Measurements from ENCODE around the gene FBRSL1.
"Not testable (repeated sequence)": the region's sequence is repeated elsewhere in the genome, so short reads cannot be mapped to it uniquely, and the experiment has no call there.

The FBRSL1 gene

DNA sequence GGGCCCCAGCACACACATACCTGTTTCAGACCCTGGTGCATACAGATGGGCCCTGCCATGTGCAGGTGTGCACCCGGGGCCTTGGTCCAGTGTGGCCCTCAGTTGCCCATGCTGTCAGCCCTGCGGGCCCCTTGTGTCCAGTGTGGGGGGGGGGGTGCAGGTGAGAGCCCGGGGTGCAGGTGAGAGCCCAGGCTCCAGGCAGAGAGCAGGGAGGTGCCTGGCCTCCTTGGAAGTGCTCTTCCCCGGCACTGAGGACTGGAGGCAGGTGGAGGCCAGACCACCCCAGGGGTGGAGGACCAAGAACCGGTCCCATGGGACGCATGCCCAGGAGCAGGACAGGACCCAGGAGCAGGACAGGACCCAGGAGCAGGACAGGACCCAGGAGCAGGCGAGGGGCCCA is 40.9 kb downstream of the FBRSL1 start:
- no peak for ATAC-seq
- TF ChIP-seq, protein P1, sequence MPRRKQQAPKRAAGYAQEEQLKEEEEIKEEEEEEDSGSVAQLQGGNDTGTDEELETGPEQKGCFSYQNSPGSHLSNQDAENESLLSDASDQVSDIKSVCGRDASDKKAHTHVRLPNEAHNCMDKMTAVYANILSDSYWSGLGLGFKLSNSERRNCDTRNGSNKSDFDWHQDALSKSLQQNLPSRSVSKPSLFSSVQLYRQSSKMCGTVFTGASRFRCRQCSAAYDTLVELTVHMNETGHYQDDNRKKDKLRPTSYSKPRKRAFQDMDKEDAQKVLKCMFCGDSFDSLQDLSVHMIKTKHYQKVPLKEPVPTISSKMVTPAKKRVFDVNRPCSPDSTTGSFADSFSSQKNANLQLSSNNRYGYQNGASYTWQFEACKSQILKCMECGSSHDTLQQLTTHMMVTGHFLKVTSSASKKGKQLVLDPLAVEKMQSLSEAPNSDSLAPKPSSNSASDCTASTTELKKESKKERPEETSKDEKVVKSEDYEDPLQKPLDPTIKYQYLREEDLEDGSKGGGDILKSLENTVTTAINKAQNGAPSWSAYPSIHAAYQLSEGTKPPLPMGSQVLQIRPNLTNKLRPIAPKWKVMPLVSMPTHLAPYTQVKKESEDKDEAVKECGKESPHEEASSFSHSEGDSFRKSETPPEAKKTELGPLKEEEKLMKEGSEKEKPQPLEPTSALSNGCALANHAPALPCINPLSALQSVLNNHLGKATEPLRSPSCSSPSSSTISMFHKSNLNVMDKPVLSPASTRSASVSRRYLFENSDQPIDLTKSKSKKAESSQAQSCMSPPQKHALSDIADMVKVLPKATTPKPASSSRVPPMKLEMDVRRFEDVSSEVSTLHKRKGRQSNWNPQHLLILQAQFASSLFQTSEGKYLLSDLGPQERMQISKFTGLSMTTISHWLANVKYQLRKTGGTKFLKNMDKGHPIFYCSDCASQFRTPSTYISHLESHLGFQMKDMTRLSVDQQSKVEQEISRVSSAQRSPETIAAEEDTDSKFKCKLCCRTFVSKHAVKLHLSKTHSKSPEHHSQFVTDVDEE (CRISPR knock-in tag; IDR thresholded peaks at IDR 0.05), result no peak
- no peak for TF ChIP-seq GLIS3 (CRISPR knock-in tag; IDR thresholded peaks at IDR 0.05)
- no peak for TF ChIP-seq ZNF565 (CRISPR knock-in tag; conservative IDR thresholded peaks at IDR 0.05; ENCODE audit: low read depth)
- no peak for TF ChIP-seq CSDC2 (CRISPR knock-in tag; IDR thresholded peaks at IDR 0.05)
- TF ChIP-seq BACH2 (CRISPR knock-in tag; IDR thresholded peaks at IDR 0.05; ENCODE audit: borderline replicate concordance), result no peak
- no peak for TF ChIP-seq SNAI2 (CRISPR knock-in tag; IDR thresholded peaks at IDR 0.05)
- TF ChIP-seq ZNF70 (CRISPR knock-in tag; IDR thresholded peaks at IDR 0.05), result no peak
- TF ChIP-seq ARNTL (CRISPR knock-in tag; IDR thresholded peaks at IDR 0.05; ENCODE audit: borderline replicate concordance, low read depth), result no peak
- TF ChIP-seq, protein P2, sequence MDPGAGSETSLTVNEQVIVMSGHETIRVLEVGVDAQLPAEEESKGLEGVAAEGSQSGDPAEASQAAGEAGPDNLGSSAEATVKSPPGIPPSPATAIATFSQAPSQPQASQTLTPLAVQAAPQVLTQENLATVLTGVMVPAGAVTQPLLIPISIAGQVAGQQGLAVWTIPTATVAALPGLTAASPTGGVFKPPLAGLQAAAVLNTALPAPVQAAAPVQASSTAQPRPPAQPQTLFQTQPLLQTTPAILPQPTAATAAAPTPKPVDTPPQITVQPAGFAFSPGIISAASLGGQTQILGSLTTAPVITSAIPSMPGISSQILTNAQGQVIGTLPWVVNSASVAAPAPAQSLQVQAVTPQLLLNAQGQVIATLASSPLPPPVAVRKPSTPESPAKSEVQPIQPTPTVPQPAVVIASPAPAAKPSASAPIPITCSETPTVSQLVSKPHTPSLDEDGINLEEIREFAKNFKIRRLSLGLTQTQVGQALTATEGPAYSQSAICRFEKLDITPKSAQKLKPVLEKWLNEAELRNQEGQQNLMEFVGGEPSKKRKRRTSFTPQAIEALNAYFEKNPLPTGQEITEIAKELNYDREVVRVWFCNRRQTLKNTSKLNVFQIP (CRISPR knock-in tag; IDR thresholded peaks at IDR 0.05; ENCODE audit: borderline replicate concordance, low read depth), result no peak
- no peak for TF ChIP-seq ZFP3 (CRISPR knock-in tag; IDR thresholded peaks at IDR 0.05)
- TF ChIP-seq RARB (CRISPR knock-in tag; IDR thresholded peaks at IDR 0.05), result no peak
- TF ChIP-seq ZNF8 (CRISPR knock-in tag; IDR thresholded peaks at IDR 0.05), result no peak
- TF ChIP-seq, protein P3, sequence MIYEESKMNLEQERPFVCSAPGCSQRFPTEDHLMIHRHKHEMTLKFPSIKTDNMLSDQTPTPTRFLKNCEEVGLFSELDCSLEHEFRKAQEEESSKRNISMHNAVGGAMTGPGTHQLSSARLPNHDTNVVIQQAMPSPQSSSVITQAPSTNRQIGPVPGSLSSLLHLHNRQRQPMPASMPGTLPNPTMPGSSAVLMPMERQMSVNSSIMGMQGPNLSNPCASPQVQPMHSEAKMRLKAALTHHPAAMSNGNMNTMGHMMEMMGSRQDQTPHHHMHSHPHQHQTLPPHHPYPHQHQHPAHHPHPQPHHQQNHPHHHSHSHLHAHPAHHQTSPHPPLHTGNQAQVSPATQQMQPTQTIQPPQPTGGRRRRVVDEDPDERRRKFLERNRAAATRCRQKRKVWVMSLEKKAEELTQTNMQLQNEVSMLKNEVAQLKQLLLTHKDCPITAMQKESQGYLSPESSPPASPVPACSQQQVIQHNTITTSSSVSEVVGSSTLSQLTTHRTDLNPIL (CRISPR knock-in tag; IDR thresholded peaks at IDR 0.05; ENCODE audit: low read depth), result no peak
- TF ChIP-seq ZFP30 (CRISPR knock-in tag; IDR thresholded peaks at IDR 0.05), result no peak

DNA sequence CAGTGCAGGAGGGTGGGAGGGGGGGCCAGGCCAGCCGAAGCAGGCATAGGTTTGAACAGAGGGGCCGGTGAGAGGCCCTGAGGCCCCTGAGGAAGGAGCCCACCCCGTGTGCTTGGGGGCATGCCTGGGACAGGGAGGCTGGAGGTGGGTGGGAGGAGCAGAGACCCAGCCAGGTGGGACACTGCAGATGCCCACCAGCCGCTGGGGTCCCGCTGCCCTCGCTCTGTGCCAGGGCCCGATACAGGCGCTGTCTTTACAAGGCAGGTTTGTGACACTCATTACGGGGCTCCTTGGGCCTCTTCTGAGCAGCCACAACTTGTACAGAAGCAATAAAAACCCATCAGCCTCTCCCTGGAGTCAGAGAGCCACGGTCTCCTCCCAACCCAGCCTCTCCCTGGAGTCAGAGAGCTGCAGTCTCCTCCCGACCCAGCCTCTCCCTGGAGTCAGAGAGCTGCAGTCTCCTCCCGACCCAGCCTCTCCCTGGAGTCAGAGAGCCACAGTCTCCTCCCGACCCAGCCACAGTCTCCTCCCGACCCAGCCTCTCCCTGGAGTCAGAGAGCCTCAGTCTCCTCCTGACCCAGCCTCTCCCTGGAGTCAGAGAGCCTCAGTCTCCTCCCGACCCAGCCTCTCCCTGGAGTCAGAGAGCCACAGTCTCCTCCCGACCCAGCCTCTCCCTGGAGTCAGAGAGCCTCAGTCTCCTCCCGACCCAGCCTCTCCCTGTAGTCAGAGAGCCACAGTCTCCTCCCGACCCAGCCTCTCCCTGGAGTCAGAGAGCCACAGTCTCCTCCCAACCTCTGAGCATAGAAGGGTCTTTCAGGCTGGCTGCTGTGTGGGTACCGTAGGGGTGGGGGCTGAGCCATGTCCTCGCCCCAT is 43.0 kb downstream of the FBRSL1 start:
- ATAC-seq, result not testable (repeated sequence)

DNA sequence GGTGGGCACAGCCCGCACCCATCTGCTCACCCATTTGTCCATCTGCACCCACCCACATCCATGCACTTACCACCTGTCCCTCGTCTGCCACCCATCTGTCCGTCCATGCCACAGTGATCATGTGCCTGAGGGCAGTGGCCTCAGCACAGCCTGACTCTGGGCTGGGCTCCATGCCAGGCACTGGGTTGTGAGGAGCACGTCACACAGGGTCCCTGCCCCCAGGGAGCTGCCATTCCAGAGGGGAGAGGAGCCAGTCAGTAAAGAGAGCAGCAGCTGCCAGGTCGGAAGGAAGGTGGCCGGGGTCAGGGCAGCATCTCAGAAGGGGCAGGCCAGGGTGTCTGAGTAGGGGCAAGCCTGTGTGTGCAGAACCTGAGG is 43.6 kb downstream of the FBRSL1 start:
- TF ChIP-seq CSDC2 (CRISPR knock-in tag; IDR thresholded peaks at IDR 0.05), result no peak
- TF ChIP-seq ZNF565 (CRISPR knock-in tag; conservative IDR thresholded peaks at IDR 0.05; ENCODE audit: low read depth), result no peak
- TF ChIP-seq ISL1 (CRISPR knock-in tag; IDR thresholded peaks at IDR 0.05), result no peak

DNA sequence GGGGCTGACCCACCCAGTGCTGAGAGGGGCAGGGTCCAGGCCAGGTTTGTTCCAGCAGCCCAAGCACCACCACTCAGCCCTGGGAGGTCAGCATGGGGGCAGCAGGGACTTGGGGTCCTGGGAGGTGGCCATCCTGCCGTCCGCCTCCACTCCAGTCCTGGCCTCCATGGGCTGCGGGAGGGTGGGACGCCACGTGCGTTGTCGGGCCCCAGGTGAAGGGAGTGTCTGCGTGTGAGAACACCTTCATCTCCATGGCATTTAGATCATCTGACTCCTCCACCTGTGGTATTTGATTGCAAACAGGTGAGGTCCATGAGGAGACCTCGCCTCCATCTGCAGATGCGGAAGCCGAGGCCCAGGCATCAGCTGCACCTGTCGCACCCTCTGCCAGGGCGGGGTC is 44.1 kb downstream of the FBRSL1 start:
- TF ChIP-seq RARB (CRISPR knock-in tag; IDR thresholded peaks at IDR 0.05) (no peak), ISL1 (CRISPR knock-in tag; IDR thresholded peaks at IDR 0.05) (no peak), GLIS3 (CRISPR knock-in tag; IDR thresholded peaks at IDR 0.05) (no peak)
- no peak for ATAC-seq

More for the DNA sequence above, 43.6 kb downstream of the FBRSL1 start:
- no peak for ATAC-seq

DNA sequence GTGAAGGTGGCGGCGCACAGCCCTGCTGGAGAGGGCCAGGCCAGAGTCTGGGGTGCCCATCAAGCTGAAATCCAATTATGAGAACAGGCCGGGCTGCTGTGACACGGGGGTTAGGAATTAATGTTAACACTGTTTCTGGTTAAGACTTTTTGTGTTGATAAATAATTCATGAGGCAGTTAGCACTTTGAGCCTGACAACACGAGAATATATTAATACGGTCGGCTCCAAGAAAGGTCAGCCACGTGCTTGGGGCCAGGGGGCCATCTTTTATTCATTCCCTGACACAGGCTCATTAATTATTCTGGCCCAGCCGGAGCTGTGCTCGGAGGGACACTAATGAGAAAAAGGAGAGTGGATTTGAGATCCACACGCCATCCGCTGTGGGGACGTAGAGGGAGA is 45.1 kb downstream of the FBRSL1 start:
- ATAC-seq, result no peak
- TF ChIP-seq, protein P3 (CRISPR knock-in tag; IDR thresholded peaks at IDR 0.05; ENCODE audit: low read depth), result no peak
- TF ChIP-seq PPARA (CRISPR knock-in tag; IDR thresholded peaks at IDR 0.05; ENCODE audit: borderline replicate concordance), result no peak
- TF ChIP-seq RARB (CRISPR knock-in tag; IDR thresholded peaks at IDR 0.05), result no peak
- TF ChIP-seq SNAI2 (CRISPR knock-in tag; IDR thresholded peaks at IDR 0.05), result no peak
- no peak for TF ChIP-seq BACH2 (CRISPR knock-in tag; IDR thresholded peaks at IDR 0.05; ENCODE audit: borderline replicate concordance)
- no peak for TF ChIP-seq ZNF565 (CRISPR knock-in tag; conservative IDR thresholded peaks at IDR 0.05; ENCODE audit: low read depth)
- TF ChIP-seq TCF4 (CRISPR knock-in tag; IDR thresholded peaks at IDR 0.05; ENCODE audit: borderline replicate concordance), result no peak
- no peak for TF ChIP-seq ISL1 (CRISPR knock-in tag; IDR thresholded peaks at IDR 0.05)
- no peak for TF ChIP-seq ESRRG (CRISPR knock-in tag; IDR thresholded peaks at IDR 0.05)
- TF ChIP-seq, protein P1 (CRISPR knock-in tag; IDR thresholded peaks at IDR 0.05), result no peak
- TF ChIP-seq CSDC2 (CRISPR knock-in tag; IDR thresholded peaks at IDR 0.05), result no peak
- TF ChIP-seq ARNTL (CRISPR knock-in tag; IDR thresholded peaks at IDR 0.05; ENCODE audit: borderline replicate concordance, low read depth), result no peak
- TF ChIP-seq, protein P2 (CRISPR knock-in tag; IDR thresholded peaks at IDR 0.05; ENCODE audit: borderline replicate concordance, low read depth), result no peak
